Tibial artery (tissue), 4 donors: ENCODE data around the gene ADIPOR1.
A peak's percentile ranks its signal among the peaks of the same experiment; 100 is the strongest.

Experiments
- DNase-seq, 2 donors: peaks; one replicate each; pipeline ENCODE4 v3.0.0-alpha.2; 2019
- H3K27ac ChIP-seq, 2 donors: fragments of 200-600 bp; sonication (generic) in 1 of 2; 1 replicate in 1 of 2; 2 replicates in 1 of 2; pipeline ENCODE4 v1.5.1; 2018 to 2019; ENCODE audit warnings: mild to moderate bottlenecking in 1 of 2
- H3K27me3 ChIP-seq, 2 donors: fragments of 200-600 bp; sonication (generic) in 1 of 2; one replicate each; pipeline versions ENCODE4 v1.5.1 to v1.6.0; 2016 to 2019
- H3K36me3 ChIP-seq, 3 donors: fragments of 200-600 bp; sonication (generic) in 2 of 3; one replicate each; pipeline ENCODE4 v1.5.1; 2016 to 2019; ENCODE audit warnings: mild to moderate bottlenecking in 2 of 3
- H3K4me1 ChIP-seq, 4 donors: fragments of 200-600 bp; sonication (generic) in 2 of 4; 1 replicate in 3 of 4; 2 replicates in 1 of 4; pipeline ENCODE4 v1.5.1; 2016 to 2019
- H3K4me3 ChIP-seq, 2 donors: fragments of 200-600 bp; sonication (generic) in 1 of 2; 1 replicate in 1 of 2; 2 replicates in 1 of 2; pipeline ENCODE4 v1.5.1; 2018 to 2019; ENCODE audit warnings: mild to moderate bottlenecking in 2 of 2
- H3K9me3 ChIP-seq, 3 donors: fragments of 200-600 bp; sonication (generic) in 1 of 3; one replicate each; pipeline ENCODE4 v1.5.1; 2016 to 2019
- intact Hi-C: fragments of 100-400 bp; cut with DNase I; formaldehyde crosslinking; loops from one replicate; pipeline ENCODE4 v1.15.0; 2023; ENCODE audit warnings: low total_unique reads
- TF ChIP-seq, protein P1 (sequence below), 2 experiments: fragments of 200-600 bp in 1 of 2; fragments of 450-650 bp in 1 of 2; IDR thresholded peaks; one replicate each; pipeline ENCODE4 v1.5.1; 2017 to 2019; ENCODE audit warnings: antibody characterized with exemption in 2 of 2, mild to moderate bottlenecking in 1 of 2, moderate library complexity in 1 of 2

Gene ADIPOR1

DNA sequence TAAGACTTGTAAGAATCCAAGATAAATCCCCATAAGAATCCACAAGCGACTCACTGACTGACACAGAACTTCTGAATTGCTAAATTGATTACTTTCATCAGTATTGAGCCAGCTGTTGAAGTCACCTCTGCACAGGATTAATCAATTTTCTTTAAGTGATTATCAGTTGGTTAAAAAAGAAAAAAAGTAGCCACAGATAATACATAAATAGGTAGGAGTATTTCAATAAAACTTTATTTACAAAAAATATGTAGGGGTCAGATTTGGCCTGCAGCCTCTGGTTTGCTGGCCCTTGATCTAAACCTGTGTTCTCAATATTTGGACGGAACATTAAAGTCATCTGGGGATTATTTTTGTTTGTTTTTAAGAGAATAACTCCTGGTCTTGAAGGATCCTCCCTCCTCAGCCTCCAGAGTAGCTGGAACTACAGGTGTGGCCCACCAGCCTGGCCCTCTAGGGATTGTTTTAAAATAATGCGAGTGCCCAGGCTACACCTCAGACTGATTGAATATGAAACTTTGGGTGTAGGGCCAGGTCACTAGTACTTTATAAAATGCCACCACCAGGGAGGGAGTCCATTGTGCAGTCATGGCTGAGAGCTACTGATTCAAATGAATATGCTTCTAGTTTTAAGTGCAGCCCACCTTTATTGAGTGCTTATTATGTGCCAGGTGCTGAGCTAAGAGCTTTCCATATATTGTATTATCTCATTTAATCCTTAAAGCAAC, 42.3 kb upstream of the ADIPOR1 start:
- Histone ChIP-seq H3K9me3 (no peaks in the 10 kb centered on the region), H3K4me3 (no peak overlapping the region), H3K4me1 (no peaks in the 10 kb centered on the region), H3K36me3 (no peaks in the 10 kb centered on the region), H3K27ac (no peak overlapping the region), H3K27me3 (peaks cover 0 to 10% of the 10 kb centered on the region in 2 donors)
- intact Hi-C loops = no loop called here
- TF ChIP-seq, protein P1, sequence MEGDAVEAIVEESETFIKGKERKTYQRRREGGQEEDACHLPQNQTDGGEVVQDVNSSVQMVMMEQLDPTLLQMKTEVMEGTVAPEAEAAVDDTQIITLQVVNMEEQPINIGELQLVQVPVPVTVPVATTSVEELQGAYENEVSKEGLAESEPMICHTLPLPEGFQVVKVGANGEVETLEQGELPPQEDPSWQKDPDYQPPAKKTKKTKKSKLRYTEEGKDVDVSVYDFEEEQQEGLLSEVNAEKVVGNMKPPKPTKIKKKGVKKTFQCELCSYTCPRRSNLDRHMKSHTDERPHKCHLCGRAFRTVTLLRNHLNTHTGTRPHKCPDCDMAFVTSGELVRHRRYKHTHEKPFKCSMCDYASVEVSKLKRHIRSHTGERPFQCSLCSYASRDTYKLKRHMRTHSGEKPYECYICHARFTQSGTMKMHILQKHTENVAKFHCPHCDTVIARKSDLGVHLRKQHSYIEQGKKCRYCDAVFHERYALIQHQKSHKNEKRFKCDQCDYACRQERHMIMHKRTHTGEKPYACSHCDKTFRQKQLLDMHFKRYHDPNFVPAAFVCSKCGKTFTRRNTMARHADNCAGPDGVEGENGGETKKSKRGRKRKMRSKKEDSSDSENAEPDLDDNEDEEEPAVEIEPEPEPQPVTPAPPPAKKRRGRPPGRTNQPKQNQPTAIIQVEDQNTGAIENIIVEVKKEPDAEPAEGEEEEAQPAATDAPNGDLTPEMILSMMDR (IDR thresholded peaks at IDR 0.05) = no peak
- no peak for DNase-seq

DNA sequence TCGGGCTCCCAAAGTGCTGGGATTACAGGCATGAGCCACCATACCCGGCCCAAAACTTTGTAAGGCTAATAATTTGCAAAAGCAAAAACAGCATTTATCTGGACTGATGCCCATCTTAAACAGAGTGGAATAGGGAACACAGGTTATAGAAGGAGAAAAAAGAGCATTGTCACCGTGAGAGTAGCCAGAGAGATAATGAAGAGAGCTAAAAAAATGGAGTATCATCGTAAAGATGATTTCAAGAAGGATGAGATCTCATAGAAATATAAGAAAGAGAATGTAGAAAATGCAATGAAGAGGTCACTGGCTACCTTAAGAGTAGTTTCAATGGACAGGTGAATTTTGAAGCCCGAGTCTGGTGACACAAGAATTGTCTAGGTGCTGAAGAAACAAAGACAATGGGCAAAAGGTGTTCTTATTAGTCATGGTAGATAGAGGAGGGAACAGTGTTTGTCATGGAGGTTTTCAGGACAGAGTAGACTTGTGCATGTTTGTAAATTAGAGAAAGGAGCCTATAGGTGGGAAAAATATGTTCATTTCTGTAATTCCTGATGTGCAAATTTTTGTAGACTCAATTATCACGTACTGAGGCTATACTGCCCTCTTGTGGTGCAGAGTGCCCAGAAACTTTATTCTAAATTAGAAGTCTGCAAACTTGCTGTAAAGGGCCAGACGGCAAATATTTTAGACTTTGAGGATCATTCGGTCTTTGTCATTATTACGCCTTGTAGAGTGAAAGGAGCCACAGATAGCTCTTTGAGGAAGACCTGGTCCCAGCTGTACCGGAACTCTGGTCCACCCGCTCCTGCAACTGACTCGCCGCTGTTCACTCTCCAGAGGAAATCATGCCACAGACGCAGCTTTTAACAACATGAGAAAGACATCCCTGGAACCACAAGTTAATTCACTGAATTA, 41.0 kb upstream of the ADIPOR1 start:
- Histone ChIP-seq H3K4me3 (no peak overlapping the region), H3K4me1 (no peaks in the 10 kb centered on the region), H3K27ac (no peak overlapping the region), H3K9me3 (no peaks in the 10 kb centered on the region), H3K36me3 (no peaks in the 10 kb centered on the region), H3K27me3 (peaks cover 0 to 23% of the 10 kb centered on the region in 2 donors)
- intact Hi-C loops = loop anchor here (10.0 kb wide), 1 partner anchor 74 kb away; the partner anchor contains the start of gene KLHL12
- TF ChIP-seq, protein P1 (IDR thresholded peaks at IDR 0.05) = peak; percentile 58 to 71
- peak in 1 of 2 donors; percentile 45 for DNase-seq

DNA sequence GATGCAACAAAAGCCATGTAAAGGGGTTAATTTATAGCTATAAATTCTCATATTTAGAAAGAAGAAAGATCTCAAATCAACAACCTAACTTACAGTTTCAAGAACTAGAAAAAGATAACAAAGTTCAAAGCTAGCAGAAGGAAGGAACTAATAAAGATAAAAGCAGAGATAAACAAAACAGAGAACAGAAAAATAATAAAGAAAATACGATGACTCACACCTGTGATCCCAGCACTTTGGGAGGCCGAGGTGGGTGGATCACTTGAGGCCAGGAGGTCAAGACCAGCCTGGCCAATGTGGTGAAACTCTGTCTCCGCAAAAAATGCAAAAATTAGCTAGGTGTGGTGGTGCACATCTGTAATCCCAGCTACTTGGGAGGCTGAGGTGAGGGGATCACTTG, 36.6 kb upstream of the ADIPOR1 start:
- intact Hi-C loops = loop anchor here (10.0 kb wide), 1 partner anchor 70 kb away; the partner anchor contains the start of gene KLHL12
- no peak for DNase-seq
- TF ChIP-seq, protein P1 (IDR thresholded peaks at IDR 0.05) = no peak
- no peaks in the 10 kb centered on the region for H3K9me3 ChIP-seq
- H3K36me3 ChIP-seq = no peaks in the 10 kb centered on the region
- H3K4me1 ChIP-seq = no peaks in the 10 kb centered on the region
- no peak overlapping the region for H3K4me3 ChIP-seq
- peaks cover 0 to 27% of the 10 kb centered on the region in 2 donors for H3K27me3 ChIP-seq
- no peak overlapping the region for H3K27ac ChIP-seq

DNA sequence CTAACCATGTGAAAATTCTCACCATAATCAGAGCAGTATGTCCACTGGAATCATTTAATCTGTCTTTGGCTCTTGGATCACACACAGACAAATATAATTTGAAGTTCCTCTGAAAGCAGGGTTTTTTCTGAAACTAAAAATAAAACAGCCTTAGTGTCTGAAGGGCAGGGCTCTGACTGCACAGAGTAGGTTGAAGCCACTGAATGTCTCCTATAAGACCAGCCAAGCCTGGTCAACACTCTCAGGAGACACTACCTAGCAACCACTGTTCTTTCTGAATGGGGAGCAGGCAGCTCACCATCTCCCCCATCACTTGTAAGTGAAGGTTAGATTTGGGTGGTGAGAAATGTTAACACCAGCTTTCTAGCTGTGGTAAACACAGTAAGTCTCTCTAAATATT, 33.0 kb upstream of the ADIPOR1 start:
- TF ChIP-seq, protein P1 (IDR thresholded peaks at IDR 0.05) = no peak
- no peaks in the 10 kb centered on the region for H3K4me1 ChIP-seq
- H3K36me3 ChIP-seq = no peaks in the 10 kb centered on the region
- no peak overlapping the region for H3K27ac ChIP-seq
- peaks cover 0 to 38% of the 10 kb centered on the region in 2 donors for H3K27me3 ChIP-seq
- DNase-seq = no peak
- no peaks in the 10 kb centered on the region for H3K9me3 ChIP-seq
- H3K4me3 ChIP-seq = no peak overlapping the region
- intact Hi-C loops = loop anchor here (10.0 kb wide), 1 partner anchor 66 kb away; the partner anchor contains the start of gene KLHL12

DNA sequence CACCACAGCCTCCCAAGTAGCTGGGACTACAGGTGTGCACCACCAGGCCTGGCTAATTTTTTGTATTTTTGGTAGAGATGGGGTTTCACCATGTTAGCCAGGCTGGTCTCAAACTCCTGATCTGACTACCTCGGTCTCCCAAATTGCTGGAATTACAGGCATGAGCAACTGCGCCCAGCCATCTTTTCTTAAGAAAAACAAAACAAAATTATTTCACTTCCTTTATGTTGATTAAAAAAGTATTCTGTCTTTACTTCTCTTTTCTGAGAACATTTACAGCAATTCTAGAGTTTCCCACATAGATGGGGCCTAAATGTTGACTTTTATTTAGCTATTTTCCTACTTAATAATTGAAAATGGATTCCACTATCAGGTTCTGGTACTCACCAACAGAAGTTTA, 31.8 kb upstream of the ADIPOR1 start:
- H3K27ac ChIP-seq = no peak overlapping the region
- DNase-seq = no peak
- intact Hi-C loops = loop anchor here (10.0 kb wide), 1 partner anchor 65 kb away; the partner anchor contains the start of gene KLHL12

More for the DNA sequence above, 31.8 kb upstream of the ADIPOR1 start:
- TF ChIP-seq, protein P1 (IDR thresholded peaks at IDR 0.05) = no peak
- no peaks in the 10 kb centered on the region for H3K36me3 ChIP-seq
- peaks cover 0 to 31% of the 10 kb centered on the region in 2 donors for H3K27me3 ChIP-seq
- H3K4me1 ChIP-seq = no peaks in the 10 kb centered on the region
- no peak overlapping the region for H3K4me3 ChIP-seq
- H3K9me3 ChIP-seq = no peaks in the 10 kb centered on the region
